H7 (cell line): ENCODE data around the gene TUBB4B. TPM values are rescaled to one million over a fixed set of nuclear protein-coding genes. Genes with fewer than 3 reads are reported as not detected.
"Not testable (repeated sequence)": the region's sequence is repeated elsewhere in the genome, so short reads cannot be mapped to it uniquely, and the experiment has no call there.

Experiments
- DNase-seq: peaks from one replicate; pipeline ENCODE4 v3.0.0; 2012
- H3K27me3 ChIP-seq: 2 replicates; pipeline ENCODE4 v1.6.0; 2011; ENCODE audit warnings: mild to moderate bottlenecking, low read length; ENCODE audit not compliant: control insufficient read depth, insufficient read depth
- H3K36me3 ChIP-seq: replicated peaks from 2 replicates; pipeline ENCODE4 v1.5.1; 2011; ENCODE audit warnings: low read length; ENCODE audit not compliant: control insufficient read depth, insufficient read depth
- H3K4me3 ChIP-seq: 2 replicates; pipeline ENCODE4 v1.5.1; 2011; ENCODE audit warnings: low read depth, mild to moderate bottlenecking, control low read depth, low read length, moderate library complexity; ENCODE audit not compliant: insufficient read depth
- total RNA-seq: library from RNA; depleted of rRNA; stranded (reverse); fragments of >200 nt; shearing (Covaris generic); gene quantifications from 2 replicates; pipeline ENCODE4 v1.2.3, GENCODE V29; 2014

TUBB4B gene
- total RNA-seq, 1 experiment from 2014 or later, result 257 TPM

- no peaks in the 10 kb centered on the region for H3K27me3 ChIP-seq
- DNase-seq, result no peak
- no peaks in the 10 kb centered on the region for H3K36me3 ChIP-seq
- no peak overlapping the region for H3K4me3 ChIP-seq
Observed at GRCh38 chr9:137234758-137235423, 6.2 kb upstream of the TUBB4B start.

GRCh38 chr9:137235424-137236237 is 5.5 kb upstream of the TUBB4B start:
- DNase-seq, result peak; percentile 89
- no peaks in the 10 kb centered on the region for H3K27me3 ChIP-seq
- no peak overlapping the region for H3K4me3 ChIP-seq
- H3K36me3 ChIP-seq, result no peaks in the 10 kb centered on the region

DNA sequence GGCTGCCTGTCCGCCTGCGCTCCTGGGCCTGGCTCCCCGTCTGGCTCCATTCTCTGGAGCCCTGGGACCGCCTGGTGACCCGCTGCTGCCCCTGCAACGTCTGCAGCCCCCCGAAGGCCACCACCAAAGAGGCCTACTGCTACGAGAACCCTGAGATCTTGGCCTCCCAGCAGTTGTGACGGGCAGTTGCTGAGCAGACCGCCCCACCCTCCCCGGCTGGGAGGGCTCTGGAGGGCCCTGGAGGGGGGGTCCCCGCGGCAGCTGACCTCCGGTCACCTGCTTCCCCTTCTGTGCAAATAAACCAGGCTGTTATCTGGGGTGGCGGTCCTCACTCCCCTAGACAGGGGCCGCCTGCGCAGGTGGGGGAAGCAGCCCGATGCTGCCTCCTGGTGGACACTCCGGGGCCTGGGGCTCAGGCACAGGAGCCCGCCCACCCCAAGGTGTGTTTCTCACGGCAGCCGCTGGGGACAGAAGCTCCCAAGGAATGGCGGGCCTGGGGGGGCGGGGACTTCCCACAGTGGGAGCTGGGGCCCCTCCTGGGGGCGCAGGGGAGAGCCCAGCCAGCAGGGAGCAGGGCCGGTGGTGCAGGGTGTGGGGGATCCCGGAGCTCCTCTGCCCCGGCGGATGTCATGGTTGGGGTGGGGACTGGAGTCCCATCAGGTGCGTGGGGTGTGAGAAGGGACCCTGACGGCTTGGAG is 4.7 kb upstream of the TUBB4B start:
- H3K36me3 ChIP-seq, result no peaks in the 10 kb centered on the region
- peak; percentile 100 for DNase-seq
- H3K4me3 ChIP-seq, result no peak overlapping the region; the same call in 1 of the 2 replicates
- no peaks in the 10 kb centered on the region for H3K27me3 ChIP-seq

DNA sequence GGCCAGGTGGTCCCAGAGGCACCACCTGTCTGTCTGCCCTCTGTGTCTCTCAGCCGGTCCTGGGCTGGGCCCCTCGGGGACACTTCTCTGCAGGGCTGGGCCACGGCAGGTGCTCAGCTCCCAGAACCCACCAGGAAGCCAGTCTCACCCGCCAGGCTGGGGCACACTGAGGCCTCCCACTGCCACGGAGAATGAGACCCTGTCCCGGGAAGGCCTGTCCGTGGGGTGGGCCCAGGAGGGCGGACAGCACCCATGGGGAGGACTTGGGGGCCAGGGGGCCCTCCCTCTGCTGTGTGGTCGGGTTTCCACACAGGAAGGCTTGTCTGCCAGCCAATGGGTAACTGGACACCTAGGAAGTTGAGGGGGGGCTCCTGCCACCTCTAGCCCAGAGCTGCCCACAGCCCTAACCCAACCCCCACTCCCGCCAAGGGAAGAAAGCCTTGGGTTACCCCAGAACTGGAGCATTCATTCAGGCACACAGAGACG is 4.1 kb upstream of the TUBB4B start:
- Histone ChIP-seq H3K36me3 (peaks cover 1% of the 10 kb centered on the region), H3K4me3 (no peak overlapping the region; the same call in 1 of the 2 replicates), H3K27me3 (no peaks in the 10 kb centered on the region)
- no peak for DNase-seq

GRCh38 chr9:137237759-137238726 is 3.0 kb upstream of the TUBB4B start:
- DNase-seq, result no peak
- Histone ChIP-seq H3K4me3 (no peak overlapping the region), H3K27me3 (no peaks in the 10 kb centered on the region), H3K36me3 (peaks cover 10% of the 10 kb centered on the region)

DNA sequence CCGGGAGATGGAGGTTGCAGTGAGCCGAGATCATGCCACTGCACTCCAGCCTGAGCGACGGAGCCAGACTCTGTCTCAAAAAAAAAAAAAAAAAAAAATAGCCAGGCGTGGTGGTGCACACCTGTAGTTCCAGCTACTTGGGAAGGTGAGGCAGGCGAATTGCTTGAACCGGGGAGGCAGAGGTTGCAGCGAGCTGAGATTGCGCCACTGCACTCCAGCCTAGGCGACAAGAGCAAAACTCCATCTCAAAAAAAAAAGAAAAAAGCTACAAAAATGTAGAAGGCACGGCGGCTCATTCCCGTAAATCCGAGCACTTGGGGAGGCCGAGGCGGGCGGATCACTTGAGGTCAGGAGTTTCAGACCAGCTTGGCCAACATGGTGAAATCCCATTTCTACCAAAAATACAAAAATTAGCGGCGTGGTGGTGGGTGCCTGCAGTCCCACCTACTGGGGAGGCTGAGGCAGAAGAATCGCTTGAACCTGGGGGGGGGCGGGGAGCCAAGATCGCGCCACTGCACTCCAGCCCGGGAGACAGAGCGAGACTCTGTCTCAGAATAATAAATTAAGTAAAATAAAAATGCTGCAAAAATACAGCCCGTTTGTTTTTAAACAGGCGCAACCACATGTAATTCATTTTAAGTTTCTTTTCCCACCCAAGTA is 1.4 kb upstream of the TUBB4B start:
- peaks cover 15% of the 10 kb centered on the region for H3K36me3 ChIP-seq
- DNase-seq, H3K27me3 ChIP-seq: not testable (repeated sequence)
- peak overlapping the region; percentile 89 for H3K4me3 ChIP-seq

GRCh38 chr9:137240318-137240840 is 708 bp upstream of the TUBB4B start:
- DNase-seq, result no peak
- Histone ChIP-seq H3K36me3 (peaks cover 15% of the 10 kb centered on the region), H3K27me3 (no peaks in the 10 kb centered on the region), H3K4me3 (peak overlapping the region; percentile 89)

DNA sequence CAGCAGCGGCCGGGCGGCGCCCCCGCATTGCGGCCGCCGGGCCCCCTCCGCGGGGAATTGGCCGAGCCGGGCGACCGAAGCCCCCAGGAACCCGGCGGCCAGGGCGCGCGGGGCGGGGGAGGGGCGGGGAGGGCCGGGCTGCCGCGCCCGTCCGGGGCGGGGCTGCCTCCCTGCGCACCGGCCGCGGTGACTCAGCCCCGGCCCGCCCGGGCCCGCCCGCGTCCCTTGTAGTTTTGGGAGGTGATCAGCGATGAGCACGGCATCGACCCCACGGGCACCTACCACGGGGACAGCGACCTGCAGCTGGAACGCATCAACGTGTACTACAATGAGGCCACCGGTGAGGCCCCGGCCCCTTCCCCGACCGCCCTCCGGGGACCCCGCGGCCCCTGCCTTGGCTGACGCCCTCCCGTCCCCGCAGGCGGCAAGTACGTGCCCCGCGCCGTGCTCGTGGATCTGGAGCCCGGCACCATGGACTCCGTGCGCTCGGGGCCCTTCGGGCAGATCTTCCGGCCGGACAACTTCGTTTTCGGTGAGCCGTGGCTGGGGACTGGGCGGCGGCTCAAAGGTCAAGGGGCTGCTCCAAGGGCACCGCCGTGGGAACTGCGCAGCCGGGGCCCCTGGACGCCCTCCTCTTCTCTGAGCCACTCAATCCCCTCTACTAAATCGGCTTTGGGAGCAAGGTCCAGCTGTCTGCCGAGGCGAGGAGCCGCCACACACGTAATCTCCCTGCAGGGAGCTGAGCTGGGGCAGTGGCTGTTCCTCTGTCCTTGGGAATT is 592 bp downstream of the TUBB4B start:
- no peaks in the 10 kb centered on the region for H3K27me3 ChIP-seq
- H3K36me3 ChIP-seq, result peaks cover 15% of the 10 kb centered on the region
- peak overlapping the region; percentile 96 for H3K4me3 ChIP-seq
- DNase-seq, result peak; percentile 88

DNA sequence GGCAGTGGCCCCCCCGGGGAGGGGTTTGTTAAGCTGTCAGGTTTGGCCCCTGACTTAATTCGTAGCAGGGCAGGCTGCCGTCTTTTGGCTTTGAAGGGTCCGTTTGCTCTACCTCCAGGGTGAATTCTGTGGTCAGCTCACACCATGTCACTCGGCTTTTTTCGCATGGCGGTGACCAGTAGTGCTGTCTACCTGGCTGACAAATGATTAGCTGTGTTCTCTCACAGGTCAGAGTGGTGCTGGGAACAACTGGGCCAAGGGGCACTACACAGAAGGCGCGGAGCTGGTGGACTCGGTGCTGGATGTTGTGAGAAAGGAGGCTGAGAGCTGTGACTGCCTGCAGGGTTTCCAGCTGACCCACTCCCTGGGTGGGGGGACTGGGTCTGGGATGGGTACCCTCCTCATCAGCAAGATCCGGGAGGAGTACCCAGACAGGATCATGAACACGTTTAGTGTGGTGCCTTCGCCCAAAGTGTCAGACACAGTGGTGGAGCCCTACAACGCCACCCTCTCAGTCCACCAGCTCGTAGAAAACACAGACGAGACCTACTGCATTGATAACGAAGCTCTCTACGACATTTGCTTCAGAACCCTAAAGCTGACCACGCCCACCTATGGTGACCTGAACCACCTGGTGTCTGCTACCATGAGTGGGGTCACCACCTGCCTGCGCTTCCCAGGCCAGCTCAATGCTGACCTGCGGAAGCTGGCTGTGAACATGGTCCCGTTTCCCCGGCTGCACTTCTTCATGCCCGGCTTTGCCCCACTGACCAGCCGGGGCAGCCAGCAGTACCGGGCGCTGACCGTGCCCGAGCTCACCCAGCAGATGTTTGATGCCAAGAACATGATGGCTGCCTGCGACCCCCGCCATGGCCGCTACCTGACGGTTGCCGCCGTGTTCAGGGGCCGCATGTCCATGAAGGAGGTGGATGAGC is 1.4 kb downstream of the TUBB4B start:
- Histone ChIP-seq H3K4me3 (peak overlapping the region; percentile 96), H3K27me3 (no peaks in the 10 kb centered on the region), H3K36me3 (peaks cover 15% of the 10 kb centered on the region)
- DNase-seq, result no peak

DNA sequence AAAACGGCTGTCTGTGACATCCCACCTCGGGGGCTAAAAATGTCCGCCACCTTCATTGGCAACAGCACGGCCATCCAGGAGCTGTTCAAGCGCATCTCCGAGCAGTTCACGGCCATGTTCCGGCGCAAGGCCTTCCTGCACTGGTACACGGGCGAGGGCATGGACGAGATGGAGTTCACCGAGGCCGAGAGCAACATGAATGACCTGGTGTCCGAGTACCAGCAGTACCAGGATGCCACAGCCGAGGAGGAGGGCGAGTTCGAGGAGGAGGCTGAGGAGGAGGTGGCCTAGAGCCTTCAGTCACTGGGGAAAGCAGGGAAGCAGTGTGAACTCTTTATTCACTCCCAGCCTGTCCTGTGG is 2.2 kb downstream of the TUBB4B start:
- H3K4me3 ChIP-seq, DNase-seq, H3K27me3 ChIP-seq: not testable (repeated sequence)
- H3K36me3 ChIP-seq, result peaks cover 15% of the 10 kb centered on the region

GRCh38 chr9:137243626-137244485 is 2.8 kb downstream of the TUBB4B start:
- peak; percentile 81 for DNase-seq
- Histone ChIP-seq H3K27me3 (no peaks in the 10 kb centered on the region), H3K4me3 (peak overlapping the region; percentile 3; the same call in 1 of the 2 replicates), H3K36me3 (peaks cover 15% of the 10 kb centered on the region)
